ENCODE results near the gene MFNG.

Gene MFNG

GRCh38 chr22:37421468-37421877, 64.7 kb downstream of the MFNG start:
- H3K4me3 ChIP-seq (ENCODE audit: low read depth, low read length), result no peak overlapping the region
- TF ChIP-seq CTCF (IDR thresholded peaks at IDR 0.05; ENCODE audit: borderline replicate concordance, insufficient read depth, low read depth, low read length), result no peak

- TF ChIP-seq CTCF (IDR thresholded peaks at IDR 0.05; ENCODE audit: borderline replicate concordance, insufficient read depth, low read depth, low read length), result no peak
- no peak overlapping the region for H3K4me3 ChIP-seq (ENCODE audit: low read depth, low read length)
These were observed 65.3 kb downstream of the MFNG start for GRCh38 chr22:37420686-37421467.

- no peak for TF ChIP-seq CTCF (IDR thresholded peaks at IDR 0.05; ENCODE audit: borderline replicate concordance, insufficient read depth, low read depth, low read length)
- H3K4me3 ChIP-seq (ENCODE audit: low read depth, low read length), result no peak overlapping the region
These were observed 66.1 kb downstream of the MFNG start for GRCh38 chr22:37419969-37420685.

DNA sequence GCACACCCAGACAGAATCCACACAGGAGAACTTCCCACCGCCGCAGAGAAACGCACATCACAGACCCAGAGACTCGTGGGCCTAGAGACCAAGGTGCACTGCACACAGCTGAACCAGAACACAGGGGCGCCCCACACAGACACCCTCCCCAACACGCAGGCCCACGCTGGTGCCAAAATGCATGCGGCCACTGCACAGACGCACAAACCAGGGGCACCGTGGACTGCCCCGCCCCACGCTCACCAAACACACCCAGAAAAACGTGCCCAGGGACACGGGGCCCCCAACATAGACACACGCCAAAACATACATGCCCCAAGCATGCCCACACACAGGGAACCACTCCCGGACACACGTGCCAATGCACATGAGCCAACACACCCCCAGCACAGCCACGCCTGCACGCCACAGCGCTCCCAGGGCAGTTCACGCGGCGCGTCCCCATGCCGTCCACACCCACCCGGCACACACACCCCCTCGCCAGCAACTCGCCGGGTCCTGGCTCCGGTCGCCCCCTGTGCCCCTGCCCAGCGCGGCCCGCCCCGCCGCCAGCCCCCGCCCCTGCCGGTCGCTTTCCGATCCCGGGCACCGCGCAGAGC, 66.7 kb downstream of the MFNG start:
- H3K4me3 ChIP-seq (ENCODE audit: low read depth, low read length), result no peak overlapping the region
- TF ChIP-seq CTCF (IDR thresholded peaks at IDR 0.05; ENCODE audit: borderline replicate concordance, insufficient read depth, low read depth, low read length), result no peak

All from GM12875 (cell line).